Activated CD4-positive, alpha-beta T cell treated with anti-CD3 and anti-CD28 coated beads for 24 hours (primary cell): ENCODE measurements around the gene KCNMA1.

Experiments used
- DNase-seq, 2 donors: peaks; one replicate each; pipeline ENCODE4 v3.0.0-alpha.2; 2020; ENCODE audit warnings: low read depth in 2 of 2

Gene KCNMA1

GRCh38 chr10:77556990-77557601, 80.5 kb downstream of the KCNMA1 start:
- no peak for DNase-seq

GRCh38 chr10:77555591-77556212, 81.9 kb downstream of the KCNMA1 start:
- DNase-seq: no peak

DNA sequence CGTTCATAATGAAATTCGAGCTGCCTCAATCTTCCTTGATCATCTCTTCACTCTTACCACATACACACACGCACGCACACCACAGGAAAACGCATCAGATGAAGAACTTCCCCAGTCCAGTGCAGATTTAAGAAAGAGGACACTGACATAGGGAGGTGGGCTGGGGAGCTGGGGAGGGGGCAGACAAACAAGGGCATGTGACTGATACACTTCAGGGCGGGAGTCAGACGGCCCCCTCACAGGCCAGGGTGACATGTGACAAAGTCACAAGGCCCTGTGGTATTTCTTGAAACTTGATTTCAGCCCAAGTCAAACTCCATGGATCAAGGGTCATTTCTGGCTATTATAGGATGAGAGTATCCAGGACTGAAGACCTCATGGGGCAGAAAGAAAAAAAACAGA, 82.6 kb downstream of the KCNMA1 start:
- no peak for DNase-seq

- no peak for DNase-seq
Observed at GRCh38 chr10:77553966-77554365, 83.6 kb downstream of the KCNMA1 start.

DNA sequence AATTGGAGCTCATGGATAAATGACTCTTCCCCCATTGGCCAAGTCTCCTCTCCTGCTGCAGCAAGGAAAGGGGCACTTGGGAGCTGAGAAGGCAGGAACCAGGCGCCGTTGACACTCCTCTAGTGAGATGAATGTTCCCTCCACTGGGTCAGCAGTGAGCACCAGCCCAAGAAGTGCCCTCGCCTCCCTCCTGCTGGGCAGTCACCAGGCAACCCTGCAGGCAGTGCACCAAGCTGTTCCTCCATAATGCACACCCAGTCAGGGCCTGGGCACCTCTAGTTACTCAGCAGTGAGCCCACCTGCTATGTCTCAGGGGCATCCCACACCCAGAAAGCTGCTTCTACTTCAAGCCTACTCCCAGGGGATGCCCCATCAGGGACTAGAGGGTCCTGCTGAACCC, 84.3 kb downstream of the KCNMA1 start:
- DNase-seq: no peak

GRCh38 chr10:77552252-77552651, 85.4 kb downstream of the KCNMA1 start:
- DNase-seq: no peak

DNA sequence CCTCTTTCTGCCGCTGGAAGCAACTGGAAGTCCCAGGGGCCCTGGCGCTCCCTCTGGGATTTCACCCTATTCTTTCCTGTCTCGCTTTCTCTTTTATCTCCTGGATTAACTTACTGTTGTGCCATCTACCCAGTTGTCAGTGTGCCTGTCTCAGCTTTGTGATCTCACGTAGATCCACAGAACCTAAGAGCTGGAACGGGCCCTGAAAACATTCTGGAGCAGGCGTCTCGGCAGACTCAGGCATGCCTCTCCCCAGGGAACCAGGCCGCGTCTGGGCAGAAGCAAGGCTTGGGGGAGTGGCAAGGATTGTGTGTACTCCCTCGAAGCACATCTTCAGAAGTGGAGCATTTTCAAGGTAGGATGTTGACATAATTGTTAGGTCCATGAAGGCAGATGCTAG, 87.2 kb downstream of the KCNMA1 start:
- DNase-seq: no peak

DNA sequence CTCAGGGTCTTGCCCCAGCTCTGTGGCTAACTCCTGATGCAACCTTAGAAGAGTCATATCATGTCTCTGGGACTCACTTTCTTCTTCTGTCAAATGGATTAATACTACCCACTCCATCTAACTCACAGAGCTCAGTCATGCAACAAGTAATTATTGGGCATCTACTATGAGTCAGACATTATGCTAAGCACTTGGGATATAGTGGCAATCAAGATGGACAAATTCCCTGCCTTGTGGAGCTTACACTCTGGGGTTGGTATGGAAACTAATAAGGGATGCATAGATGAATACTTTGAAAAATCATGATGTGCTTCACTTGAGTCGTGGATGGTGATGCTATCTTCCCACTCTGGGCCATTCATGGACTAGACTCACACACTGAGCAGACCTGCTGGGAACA, 88.9 kb downstream of the KCNMA1 start:
- no peak for DNase-seq

DNA sequence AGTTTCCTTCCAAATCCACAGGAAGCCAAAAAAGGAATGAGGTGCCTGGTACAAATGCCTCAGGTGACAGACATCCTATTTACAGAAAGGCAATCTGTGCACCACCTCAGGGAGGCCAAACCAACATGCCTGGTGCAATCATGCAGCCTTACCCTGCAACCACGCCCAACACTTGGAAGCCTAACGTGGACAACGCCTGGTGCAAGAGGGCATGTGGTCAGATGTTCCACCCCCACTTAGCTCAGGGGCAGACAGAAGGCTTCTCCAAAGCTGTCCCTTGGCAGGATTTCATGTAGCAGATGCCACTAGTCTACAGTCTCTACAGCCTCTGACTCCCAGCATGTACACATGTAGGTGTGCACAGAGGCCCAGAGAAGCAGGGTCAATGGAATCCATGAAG, 89.5 kb downstream of the KCNMA1 start:
- no peak for DNase-seq

- DNase-seq: no peak
Observed at GRCh38 chr10:77547307-77548050, 90.1 kb downstream of the KCNMA1 start.

- DNase-seq: no peak
Observed at GRCh38 chr10:77546042-77546441, 91.6 kb downstream of the KCNMA1 start.

GRCh38 chr10:77545585-77545984, 92.0 kb downstream of the KCNMA1 start:
- DNase-seq: no peak

DNA sequence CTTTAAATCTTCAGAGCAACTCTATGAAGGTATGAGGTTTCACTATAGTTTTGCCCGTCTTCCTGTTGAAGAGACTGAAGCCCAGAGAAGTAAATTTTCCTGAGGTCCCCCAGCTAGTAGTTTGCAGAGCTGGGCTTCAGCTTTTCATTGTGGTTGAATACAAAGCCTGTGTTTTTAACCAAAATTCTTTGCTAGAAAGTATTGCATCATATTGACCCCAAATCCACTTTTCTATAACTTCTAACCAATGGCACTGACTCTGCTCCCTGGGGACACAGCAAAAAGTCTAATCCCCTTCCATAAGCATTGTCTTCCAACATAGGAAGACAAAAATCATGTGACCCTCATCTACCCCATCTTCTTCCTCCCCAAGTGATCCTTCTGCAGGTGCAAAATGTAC, 93.0 kb downstream of the KCNMA1 start:
- no peak for DNase-seq

DNA sequence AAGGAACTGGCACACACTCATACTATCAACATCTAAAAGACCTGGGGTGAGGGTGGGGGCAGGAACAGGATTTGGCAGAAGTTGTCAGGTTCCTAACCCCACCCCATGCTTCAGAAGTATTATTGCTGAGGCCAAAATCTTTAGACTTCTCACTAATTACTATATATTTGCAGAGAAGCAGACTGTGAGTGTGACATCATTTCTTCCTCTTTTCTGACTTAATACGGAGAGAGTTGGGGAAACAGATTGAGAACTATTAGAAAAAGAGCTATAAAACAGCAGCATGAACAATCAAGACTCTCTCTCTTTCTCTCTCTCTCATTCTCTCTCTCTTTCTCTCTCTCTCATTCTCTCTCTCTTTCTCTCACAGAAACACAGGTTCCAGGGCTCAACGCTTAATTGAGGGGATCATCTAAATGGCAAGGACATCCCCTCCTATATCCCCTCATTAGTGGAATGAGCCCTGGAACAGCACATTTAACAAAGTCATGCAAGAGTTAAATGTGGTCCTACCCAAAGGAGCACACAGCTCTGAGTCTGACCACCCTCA, 94.8 kb downstream of the KCNMA1 start:
- DNase-seq: no peak

DNA sequence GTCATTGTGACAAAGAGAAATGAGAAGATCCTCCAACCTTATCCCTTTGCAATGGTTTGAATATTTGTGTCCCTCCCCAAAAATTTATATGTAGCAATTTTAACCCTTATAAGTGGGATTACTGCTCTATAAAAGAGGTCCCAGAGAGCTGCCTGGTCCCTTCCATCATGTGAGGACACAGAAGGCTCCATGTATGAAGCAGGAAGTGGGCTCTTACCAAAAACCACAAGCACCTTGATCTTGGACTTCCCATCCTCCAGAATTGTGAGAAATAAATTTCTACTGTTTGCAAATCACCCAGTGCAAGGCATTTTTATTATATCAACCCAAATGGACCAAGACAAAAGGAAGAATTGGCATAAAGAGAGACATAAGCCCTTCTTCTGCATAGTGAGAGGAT, 95.7 kb downstream of the KCNMA1 start:
- DNase-seq: no peak

- no peak for DNase-seq
Observed at GRCh38 chr10:77541247-77541646, 96.4 kb downstream of the KCNMA1 start.

- no peak for DNase-seq
Observed at GRCh38 chr10:77539147-77539935, 98.3 kb downstream of the KCNMA1 start.

DNA sequence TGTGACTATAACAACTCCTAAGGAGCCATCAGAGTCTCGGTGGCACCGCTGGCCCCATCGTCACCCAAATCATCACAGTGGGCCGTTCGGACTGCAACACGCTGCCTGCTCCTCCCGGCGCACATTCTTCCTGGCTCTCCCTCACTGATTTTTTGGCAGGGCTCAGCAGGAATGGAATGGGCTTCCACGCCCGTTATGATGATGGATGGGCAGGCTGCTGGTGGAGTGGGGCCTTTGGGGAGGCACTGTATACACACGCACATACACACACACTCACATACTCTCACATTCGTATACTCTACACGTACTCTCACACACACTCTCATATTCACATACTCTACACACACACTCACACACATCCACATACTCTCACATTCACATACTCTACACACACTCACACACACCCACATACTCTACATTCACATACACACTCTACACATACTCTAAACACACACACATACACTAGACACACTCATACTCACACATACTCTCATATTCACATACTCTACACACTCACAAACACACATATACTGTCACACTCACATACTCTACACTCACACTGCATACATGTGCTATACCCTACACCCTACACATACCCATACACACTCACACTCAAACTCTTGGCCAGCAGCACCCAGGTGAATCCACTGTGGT, 99.8 kb downstream of the KCNMA1 start:
- DNase-seq: no peak

GRCh38 chr10:77537071-77537470, 100.5 kb downstream of the KCNMA1 start:
- no peak for DNase-seq

DNA sequence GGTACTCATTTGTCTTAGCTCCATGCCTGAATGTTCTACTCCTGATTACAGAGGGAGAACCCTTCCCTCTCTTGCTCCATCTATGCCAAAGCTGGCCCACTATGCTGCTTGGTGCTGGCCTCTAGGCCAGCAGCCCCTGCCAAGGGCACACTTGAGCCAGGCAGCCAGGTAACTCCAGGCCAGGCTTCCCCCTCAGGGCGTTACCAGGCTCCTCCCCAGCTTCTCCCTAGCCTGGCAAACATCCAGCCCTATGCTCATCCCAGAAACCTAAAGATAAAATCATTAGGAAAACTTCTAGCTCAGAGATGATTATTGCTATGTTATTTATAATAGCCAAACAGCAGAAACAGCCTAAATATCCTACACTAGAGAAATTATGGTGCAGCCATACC, 103.7 kb downstream of the KCNMA1 start:
- no peak for DNase-seq

DNA sequence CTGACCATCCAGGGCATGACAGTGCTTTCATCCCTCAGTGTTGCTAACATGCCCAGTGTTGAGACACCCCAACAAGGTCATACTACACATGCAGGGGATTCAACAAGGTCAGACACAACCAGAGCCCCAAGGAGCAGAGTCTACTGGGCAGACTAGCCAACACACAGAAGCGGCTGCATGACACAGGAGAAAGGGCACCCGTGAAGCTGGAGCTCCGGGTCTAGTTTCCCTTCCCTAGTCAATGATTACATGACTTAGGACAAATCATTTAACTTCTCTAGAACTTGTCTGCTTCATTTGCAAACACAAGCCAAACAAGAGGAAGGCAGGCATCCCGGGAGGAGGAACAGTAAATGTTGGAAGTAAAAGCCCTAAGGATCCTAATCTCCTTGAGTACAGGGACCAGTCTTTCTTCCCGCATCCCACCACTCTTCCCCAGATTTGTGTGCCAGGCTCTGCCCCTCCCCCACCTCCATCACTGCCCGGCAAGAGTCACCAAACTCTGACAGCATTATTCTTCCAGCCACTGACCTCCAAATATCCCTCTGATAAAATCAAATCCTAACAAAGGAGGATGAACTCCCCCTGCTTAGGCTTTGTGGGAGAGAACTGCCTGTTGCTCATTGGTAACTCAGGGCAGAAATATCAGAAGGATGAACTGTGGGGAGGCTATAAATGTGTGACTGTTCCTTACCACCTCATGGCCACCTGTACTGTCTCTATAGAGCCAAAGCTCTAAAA, 104.3 kb downstream of the KCNMA1 start:
- no peak for DNase-seq
